ENCODE measurements around the gene FAM13A.
"Not testable (repeated sequence)": the region's sequence is repeated elsewhere in the genome, so short reads cannot be mapped to it uniquely, and the experiment has no call there.

FAM13A gene

GRCh38 chr4:88892646-88893045 is 164.3 kb downstream of the FAM13A start:
- DNase-seq: no peak

DNA sequence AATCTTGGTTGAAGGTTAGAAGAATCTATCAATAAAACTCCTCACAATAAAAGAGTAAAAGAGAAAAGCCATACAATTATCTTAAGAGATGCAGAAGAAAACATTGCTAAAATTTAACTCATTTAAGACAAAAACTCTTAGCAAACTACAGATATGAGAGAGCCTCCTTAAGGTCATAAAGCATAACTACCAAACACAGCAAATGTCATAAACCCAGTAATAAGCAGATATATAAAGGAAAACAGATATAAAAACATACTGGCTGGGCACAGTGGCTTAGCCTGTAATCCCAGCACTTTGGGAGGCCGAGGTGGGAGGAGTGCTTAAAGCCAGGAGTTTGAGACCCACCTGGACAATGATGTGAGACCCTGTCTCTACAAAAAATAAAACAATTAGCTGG is 165.3 kb downstream of the FAM13A start:
- DNase-seq: no peak

DNA sequence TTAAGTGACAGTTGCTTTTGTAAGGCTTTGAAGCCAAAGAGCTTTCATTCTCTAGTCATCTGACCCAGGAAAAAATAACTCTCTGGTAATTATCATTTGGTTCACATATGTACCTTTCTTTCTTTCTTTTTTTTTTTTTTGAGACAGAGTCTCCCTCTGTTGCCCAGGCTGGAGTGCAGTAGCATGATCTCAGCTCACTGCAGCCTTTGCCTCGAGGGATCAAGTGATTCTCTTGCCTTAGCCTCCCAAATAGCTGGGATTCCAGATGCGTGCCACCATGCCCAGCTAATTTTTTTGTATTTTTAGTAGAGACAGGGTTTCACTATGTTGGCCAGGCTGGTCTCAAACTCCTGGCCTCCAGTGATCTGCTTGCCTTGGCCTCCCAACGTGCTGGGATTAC is 169.6 kb downstream of the FAM13A start:
- DNase-seq: not testable (repeated sequence)

GRCh38 chr4:88881227-88881569 is 175.8 kb downstream of the FAM13A start:
- DNase-seq: no peak

- no peak for DNase-seq
Measured at GRCh38 chr4:88880501-88881226, 176.3 kb downstream of the FAM13A start.

DNA sequence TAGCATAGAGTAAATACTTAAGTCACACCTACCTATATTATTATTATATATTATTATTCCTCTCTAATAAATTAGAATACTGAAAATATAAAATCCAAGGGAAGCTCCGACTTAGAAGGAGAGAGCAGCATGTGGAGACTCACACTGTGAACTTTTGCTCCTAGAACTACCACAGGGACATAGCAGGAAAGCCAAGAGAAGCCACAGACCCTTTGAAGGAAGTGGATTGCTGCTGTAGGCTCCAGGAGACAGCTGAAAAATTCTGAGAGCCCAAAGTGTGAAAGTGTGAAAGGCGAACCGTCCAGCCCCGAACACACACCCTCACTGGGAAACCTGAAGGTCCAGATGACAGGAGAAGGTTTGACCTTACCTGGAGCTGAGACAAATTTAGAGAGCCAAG is 177.0 kb downstream of the FAM13A start:
- DNase-seq: no peak

- DNase-seq: no peak
Measured at GRCh38 chr4:88878642-88879041, 178.3 kb downstream of the FAM13A start.

DNA sequence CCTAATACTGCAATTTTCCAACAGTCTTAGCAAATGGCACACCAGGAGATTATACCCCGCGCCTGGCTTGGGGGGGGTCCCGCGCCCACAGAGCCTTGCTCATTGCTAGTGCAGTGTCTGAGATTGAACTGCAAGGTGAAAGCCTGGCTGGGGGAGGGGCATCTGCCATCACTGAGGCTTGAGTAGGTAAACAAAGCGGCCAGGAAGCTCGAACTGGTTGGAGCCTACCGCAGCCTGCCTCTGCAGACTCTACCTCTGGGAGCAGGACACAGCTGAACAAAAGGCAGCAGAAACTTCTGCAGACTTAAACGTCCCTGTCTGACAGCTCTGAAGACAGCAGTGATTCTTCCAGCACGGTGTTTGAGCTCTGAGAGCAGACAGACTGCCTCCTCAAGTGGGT is 186.6 kb downstream of the FAM13A start:
- no peak for DNase-seq

DNA sequence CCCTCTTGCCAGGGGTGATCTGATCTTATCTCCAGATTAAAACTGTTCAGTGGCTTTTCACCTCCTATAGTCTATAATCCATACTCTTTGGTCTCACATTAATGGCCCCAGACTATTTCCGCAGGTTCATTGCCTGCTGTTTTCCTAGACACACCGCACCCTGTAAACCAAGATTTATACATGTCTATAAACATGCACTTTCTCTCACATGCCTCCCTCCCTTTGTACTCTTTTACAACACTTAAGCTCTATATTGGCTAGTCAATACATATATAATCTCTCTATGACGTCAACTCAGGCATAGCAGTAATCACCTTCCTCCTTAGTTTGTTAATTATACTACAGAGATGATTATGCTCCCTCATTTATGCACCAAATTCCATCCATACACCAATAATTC is 188.5 kb downstream of the FAM13A start:
- DNase-seq: no peak

DNA sequence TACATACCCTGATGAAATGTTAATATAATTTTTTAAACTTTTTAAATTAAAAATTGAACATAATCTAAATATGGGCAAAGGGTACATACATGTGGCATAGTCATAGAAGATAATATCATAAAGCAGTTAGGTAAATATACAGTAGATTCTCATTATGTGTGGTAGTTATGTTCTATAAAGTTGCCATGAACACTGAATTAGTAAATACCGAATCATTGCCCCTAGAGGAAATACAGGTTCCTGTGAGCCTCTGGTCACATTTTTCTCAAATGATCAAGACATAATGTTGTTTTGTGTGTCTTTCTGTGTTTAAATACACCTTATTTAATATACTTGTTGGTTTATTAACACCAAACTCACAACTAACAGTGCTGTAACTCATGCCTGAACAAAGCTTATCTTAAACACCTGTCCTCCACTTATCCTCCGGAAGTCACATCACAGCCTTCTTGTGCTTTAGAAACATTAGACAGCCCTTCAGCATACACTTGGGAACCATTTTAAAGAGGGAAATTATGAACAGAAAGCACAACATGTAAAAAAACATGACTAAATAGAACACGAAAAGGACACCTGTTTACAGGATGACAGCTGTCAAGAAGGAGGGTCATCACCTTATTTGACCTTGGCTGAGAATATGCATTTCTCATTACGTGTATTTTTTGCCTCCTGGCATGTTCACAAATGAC is 190.0 kb downstream of the FAM13A start:
- DNase-seq: no peak

GRCh38 chr4:88865466-88865865 is 191.5 kb downstream of the FAM13A start:
- DNase-seq: no peak

GRCh38 chr4:88865046-88865445 is 191.9 kb downstream of the FAM13A start:
- DNase-seq: no peak

DNA sequence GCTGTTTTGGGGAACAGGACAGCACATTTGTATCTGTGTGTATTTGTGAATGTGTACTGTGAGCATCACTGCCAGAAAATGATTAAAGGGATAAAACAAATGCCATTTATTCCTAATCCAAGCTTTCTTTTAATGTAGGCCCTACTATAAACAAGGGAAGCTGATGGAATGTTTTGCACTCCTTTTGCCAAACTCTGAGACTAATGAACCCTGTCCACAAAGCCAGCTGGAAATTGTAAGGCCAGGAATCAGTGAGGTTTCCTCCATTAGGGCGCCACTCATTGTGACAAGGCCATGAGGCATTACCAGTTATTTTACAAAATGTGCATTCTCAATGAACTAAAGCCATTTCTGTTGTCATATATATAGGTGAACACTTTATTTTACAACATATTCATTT is 196.4 kb downstream of the FAM13A start:
- DNase-seq: no peak

GRCh38 chr4:88859191-88859812 is 197.7 kb downstream of the FAM13A start:
- DNase-seq: peak in 1 of 2 donors; percentile 6

- DNase-seq: peak; percentile 87 to 92
Measured at GRCh38 chr4:88858752-88859151, 198.2 kb downstream of the FAM13A start.

DNA sequence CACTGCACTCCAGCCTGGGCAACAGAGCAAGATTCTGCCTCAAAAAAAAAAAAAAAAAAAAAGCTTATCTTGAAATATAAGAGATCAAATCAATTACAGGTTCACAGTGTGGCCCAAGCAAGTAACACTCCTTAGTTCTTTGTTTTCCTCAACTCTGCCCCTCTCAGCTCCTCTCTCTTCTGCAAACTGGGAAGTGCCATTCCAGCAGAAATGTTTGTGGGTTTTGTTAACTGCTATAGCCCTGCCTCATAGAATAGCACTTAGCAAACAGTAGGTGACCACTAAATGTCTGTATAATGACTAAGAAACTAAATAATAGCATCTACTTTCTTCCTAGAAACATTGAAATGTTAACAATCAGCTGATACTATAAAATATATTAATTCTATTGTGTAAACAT is 199.4 kb downstream of the FAM13A start:
- peak; percentile 23 to 38 for DNase-seq

DNA sequence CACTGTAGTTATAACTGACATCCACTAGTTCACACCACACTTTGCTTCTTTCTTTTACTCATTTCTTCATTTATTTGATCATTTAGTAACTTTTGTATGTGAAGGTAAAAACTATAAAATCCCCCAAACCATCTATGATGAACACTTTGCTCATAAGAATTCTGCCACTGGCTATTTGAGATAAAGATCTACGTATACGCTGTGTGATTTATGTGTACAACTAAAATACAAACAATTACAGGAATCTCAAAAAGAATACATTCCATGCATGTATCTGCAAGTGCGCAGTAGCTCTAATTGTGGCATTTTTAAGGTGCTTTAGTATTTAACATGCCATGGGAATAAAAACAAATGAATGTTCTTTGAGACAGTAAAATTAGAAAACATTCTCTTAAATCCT is 202.5 kb downstream of the FAM13A start:
- no peak for DNase-seq

- DNase-seq: not testable (repeated sequence)
Measured at GRCh38 chr4:88853583-88853982, 203.4 kb downstream of the FAM13A start.

GRCh38 chr4:88846206-88846790 is 210.7 kb downstream of the FAM13A start:
- peak in 1 of 2 donors; percentile 13 for DNase-seq

GRCh38 chr4:88843067-88843685 is 213.8 kb downstream of the FAM13A start:
- DNase-seq: no peak

DNA sequence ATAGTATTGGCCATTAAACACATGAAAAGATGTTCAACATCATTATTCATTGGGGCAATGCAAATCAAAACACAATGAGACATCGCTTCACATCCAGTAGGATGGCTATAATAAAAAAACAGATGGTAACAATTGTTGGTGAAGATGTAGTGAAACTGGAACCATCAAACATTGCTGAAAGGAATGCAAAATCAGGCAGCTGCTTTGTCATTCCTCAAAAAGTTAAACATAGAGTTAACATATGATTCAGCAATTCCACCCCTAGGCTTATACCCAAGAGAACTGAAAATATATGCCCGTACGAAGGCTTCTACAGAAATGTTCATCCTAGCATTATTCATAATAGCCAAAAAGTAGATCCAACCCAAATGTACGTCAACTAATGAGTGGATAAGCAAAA is 215.3 kb downstream of the FAM13A start:
- no peak for DNase-seq

- DNase-seq: no peak
Measured at GRCh38 chr4:88836216-88836615, 220.8 kb downstream of the FAM13A start.

DNA sequence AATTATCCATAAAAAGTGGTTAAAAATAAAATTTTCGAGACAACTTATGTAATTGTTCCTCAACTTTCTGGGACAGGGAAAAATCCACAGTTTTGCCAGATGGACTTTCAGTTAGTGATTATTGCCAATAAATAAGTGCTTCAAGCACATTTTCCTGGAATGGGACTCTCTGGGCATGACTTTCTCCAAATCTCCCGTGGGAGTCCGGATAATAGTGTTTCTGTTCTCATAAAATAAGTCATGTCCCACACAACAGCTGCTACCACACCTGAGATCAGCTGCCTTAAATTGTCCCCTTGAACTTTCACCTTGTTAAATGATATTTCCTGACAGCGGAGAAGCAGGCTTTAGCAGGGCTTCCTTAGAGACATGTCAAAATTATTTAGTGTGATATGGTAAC is 226.0 kb downstream of the FAM13A start:
- no peak for DNase-seq
